Gastroesophageal sphincter (tissue), 3 donors: Measurements from ENCODE around the gene DIPK2A.

ENCODE experiments used
- EP300 ChIP-seq: sonication (generic); formaldehyde crosslinking; IDR thresholded peaks from one replicate; pipeline ENCODE4 v1.6.1; 2017; ENCODE audit warnings: antibody characterized with exemption, mild to moderate bottlenecking
- POLR2A ChIP-seq, 2 donors: fragments of 450-650 bp; IDR thresholded peaks; one replicate each; pipeline ENCODE4 v1.6.1; 2017; ENCODE audit warnings: antibody characterized with exemption in 2 of 2, mild to moderate bottlenecking in 2 of 2, moderate library complexity in 1 of 2
- POLR2AphosphoS5 ChIP-seq: sonication (generic); formaldehyde crosslinking; IDR thresholded peaks from one replicate; pipeline ENCODE4 v1.6.1; 2017; ENCODE audit warnings: antibody characterized with exemption
- TF ChIP-seq, protein P1 (sequence below), 4 experiments: fragments of 200-600 bp in 2 of 4; fragments of 450-650 bp in 2 of 4; sonication (generic) in 1 of 4; IDR thresholded peaks; one replicate each; pipeline ENCODE4 v1.5.1; 2017 to 2019; ENCODE audit warnings: antibody characterized with exemption in 4 of 4, mild to moderate bottlenecking in 2 of 4, moderate library complexity in 2 of 4

- TF ChIP-seq POLR2A (IDR thresholded peaks at IDR 0.05) (no peak), POLR2AphosphoS5 (no peak), EP300 (no peak)
- TF ChIP-seq, protein P1, sequence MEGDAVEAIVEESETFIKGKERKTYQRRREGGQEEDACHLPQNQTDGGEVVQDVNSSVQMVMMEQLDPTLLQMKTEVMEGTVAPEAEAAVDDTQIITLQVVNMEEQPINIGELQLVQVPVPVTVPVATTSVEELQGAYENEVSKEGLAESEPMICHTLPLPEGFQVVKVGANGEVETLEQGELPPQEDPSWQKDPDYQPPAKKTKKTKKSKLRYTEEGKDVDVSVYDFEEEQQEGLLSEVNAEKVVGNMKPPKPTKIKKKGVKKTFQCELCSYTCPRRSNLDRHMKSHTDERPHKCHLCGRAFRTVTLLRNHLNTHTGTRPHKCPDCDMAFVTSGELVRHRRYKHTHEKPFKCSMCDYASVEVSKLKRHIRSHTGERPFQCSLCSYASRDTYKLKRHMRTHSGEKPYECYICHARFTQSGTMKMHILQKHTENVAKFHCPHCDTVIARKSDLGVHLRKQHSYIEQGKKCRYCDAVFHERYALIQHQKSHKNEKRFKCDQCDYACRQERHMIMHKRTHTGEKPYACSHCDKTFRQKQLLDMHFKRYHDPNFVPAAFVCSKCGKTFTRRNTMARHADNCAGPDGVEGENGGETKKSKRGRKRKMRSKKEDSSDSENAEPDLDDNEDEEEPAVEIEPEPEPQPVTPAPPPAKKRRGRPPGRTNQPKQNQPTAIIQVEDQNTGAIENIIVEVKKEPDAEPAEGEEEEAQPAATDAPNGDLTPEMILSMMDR (IDR thresholded peaks at IDR 0.05), result no peak
Observed at GRCh38 chr3:143977341-143978262, 6.0 kb downstream of the DIPK2A start.
